Body of pancreas (tissue), 4 donors: Measurements from ENCODE around the gene POLN. TPM values are rescaled to one million over a fixed set of nuclear protein-coding genes. Genes with fewer than 3 reads are reported as not detected.

Source experiments
- ATAC-seq: fragments of 150-250 bp; one replicate; pipeline ENCODE4 v1.9.1; 2016
- DNase-seq, 4 donors: peaks; one replicate each; pipeline ENCODE4 v3.0.0-alpha.2; 2019
- H3K27ac ChIP-seq, 4 donors: fragments of 200-600 bp; sonication (generic); 1 replicate in 3 of 4; 2 replicates in 1 of 4; pipeline versions ENCODE4 v1.5.1 to v1.6.1; 2016 to 2019; ENCODE audit warnings: mild to moderate bottlenecking in 1 of 4, mixed read lengths in 1 of 4, moderate library complexity in 1 of 4
- H3K27me3 ChIP-seq, 2 donors: fragments of 200-600 bp; sonication (generic); one replicate each; pipeline ENCODE4 v1.6.0; 2016; ENCODE audit warnings: mild to moderate bottlenecking in 1 of 2
- H3K36me3 ChIP-seq, 2 donors: fragments of 200-600 bp; sonication (generic); replicated peaks in 1 of 2; 2 replicates each; pipeline ENCODE4 v1.5.1; 2016; ENCODE audit warnings: low read depth in 2 of 2; ENCODE audit not compliant: insufficient read depth in 1 of 2
- H3K4me1 ChIP-seq: fragments of 200-600 bp; sonication (generic); one replicate; pipeline ENCODE4 v1.6.0; 2016
- H3K4me3 ChIP-seq, 2 donors: fragments of 200-600 bp; sonication (generic); 1 replicate in 1 of 2; 2 replicates in 1 of 2; pipeline ENCODE4 v1.5.1; 2016 to 2019
- H3K9me3 ChIP-seq, 3 donors: fragments of 200-600 bp; sonication (generic); 1 replicate in 2 of 3; 2 replicates in 1 of 3; pipeline ENCODE4 v1.5.1; 2016
- POLR2A ChIP-seq, 3 donors: fragments of 450-650 bp; IDR thresholded peaks; one replicate each; pipeline ENCODE4 v1.6.1; 2016; ENCODE audit warnings: antibody characterized with exemption in 3 of 3, mild to moderate bottlenecking in 2 of 3
- WGBS, 2 donors: methylation state at CpG; one replicate each; pipeline ENCODE4 v1.1.5; 2017; 5-methylcytosine and 5-hydroxymethylcytosine counted together
- intact Hi-C: fragments of 100-400 bp; cut with DNase I; formaldehyde crosslinking; loops from one replicate; pipeline ENCODE4 v1.15.1; 2023
- total RNA-seq, 2 donors: library from RNA; depleted of rRNA; stranded (reverse); fragments of >200 nt; gene quantifications; one replicate each; pipeline ENCODE4 v1.1.0, GENCODE V29; 2016
- TF ChIP-seq, protein P1 (sequence below), 7 experiments: fragments of 450-650 bp in 4 of 7; fragments of 200-600 bp in 3 of 7; sonication (generic) in 3 of 7; IDR thresholded peaks; one replicate each; pipeline ENCODE4 v1.5.1; 2016 to 2019; ENCODE audit warnings: antibody characterized with exemption in 7 of 7

Gene POLN
- total RNA-seq, 2 donors from 2014 or later, result 4.9 to 5.9 TPM

DNA sequence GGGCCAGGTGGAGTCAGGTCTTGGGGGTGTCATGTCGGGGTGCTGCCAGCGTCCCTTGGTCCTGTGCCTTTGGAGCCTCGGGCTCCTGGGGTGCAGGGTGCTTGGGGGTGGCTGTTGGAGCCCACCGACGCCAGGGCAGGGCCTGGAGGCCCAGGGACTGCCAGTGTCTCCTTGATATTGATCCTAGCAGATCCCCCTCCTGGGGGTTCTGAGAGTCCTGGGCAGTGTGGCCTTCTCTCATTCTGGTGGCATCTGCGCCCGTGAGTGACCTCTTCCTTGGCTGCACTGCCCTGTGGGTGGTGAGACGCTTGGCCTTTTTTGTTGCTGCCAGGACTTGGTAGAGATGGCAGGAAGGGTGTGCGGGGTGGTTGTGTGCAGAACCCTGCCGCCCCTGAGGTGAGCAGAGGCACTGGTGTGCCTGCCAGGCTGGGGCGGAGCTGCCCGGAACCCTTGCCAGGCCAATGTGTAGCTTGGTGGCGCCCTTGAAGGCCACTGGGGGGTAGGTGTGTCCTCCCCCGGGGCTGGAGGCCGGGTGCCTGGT, 175.8 kb downstream of the POLN start:
- ATAC-seq, result peak; percentile 9
- Histone ChIP-seq H3K4me3 (no peak overlapping the region), H3K9me3 (no peaks in the 10 kb centered on the region), H3K4me1 (peaks cover 23% of the 10 kb centered on the region), H3K27me3 (no peaks in the 10 kb centered on the region), H3K27ac (peak overlapping the region in 3 of 4 donors; percentile 16 to 62 (median 48)), H3K36me3 (no peaks in the 10 kb centered on the region)
- 46 to 67% methylated on average over 11 to 15 of the region's 15 CpGs for WGBS, 2 donors
- TF ChIP-seq, protein P1, sequence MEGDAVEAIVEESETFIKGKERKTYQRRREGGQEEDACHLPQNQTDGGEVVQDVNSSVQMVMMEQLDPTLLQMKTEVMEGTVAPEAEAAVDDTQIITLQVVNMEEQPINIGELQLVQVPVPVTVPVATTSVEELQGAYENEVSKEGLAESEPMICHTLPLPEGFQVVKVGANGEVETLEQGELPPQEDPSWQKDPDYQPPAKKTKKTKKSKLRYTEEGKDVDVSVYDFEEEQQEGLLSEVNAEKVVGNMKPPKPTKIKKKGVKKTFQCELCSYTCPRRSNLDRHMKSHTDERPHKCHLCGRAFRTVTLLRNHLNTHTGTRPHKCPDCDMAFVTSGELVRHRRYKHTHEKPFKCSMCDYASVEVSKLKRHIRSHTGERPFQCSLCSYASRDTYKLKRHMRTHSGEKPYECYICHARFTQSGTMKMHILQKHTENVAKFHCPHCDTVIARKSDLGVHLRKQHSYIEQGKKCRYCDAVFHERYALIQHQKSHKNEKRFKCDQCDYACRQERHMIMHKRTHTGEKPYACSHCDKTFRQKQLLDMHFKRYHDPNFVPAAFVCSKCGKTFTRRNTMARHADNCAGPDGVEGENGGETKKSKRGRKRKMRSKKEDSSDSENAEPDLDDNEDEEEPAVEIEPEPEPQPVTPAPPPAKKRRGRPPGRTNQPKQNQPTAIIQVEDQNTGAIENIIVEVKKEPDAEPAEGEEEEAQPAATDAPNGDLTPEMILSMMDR (IDR thresholded peaks at IDR 0.05), result no peak
- TF ChIP-seq POLR2A (IDR thresholded peaks at IDR 0.05), result no peak
- intact Hi-C loops, result no loop called here
- no peak for DNase-seq

DNA sequence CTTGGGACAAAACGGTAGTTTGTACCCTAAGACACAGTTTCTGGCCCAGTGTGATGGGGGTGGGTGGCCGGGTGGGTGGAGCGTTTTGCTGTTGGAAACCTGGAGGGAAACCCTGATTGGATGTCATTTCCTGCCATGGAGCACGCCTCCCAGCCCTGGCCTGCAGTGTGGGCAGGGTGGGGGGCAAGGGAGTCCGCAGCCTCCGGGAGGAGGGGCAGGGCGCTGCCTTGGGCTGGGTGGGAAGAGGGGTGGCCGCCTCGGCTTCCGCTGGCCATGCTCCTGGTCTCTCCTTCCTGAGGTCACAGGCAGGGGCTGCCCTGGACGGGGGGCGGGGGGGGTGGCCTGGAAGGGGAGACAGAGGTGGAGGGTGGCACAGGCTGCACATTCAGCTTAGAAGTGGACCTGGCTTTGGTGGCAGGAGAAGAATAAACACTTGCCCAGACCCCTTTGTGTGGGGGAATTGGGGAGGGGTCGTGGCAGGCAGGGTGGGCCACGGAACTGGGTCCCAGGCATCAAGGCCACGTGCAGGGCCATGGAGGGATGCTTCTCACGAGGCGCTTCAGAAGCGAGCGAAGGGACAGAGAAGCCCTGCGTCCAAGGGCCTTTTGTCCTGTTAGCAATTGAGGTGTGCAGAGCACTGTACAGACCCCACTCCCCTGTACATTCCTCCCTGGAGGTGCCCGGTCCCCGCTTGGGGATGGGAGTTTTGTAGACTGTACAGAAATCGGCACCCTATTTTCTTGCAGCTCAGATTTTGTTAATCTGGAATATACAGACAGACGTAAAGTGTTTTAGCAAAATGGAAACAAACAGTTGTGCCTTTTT, 176.6 kb downstream of the POLN start:
- Histone ChIP-seq H3K27ac (peak overlapping the region in 2 of 4 donors; percentile 48 to 62), H3K36me3 (no peaks in the 10 kb centered on the region), H3K9me3 (no peaks in the 10 kb centered on the region), H3K4me3 (no peak overlapping the region), H3K4me1 (peaks cover 26% of the 10 kb centered on the region), H3K27me3 (no peaks in the 10 kb centered on the region)
- intact Hi-C loops, result no loop called here
- no peak for ATAC-seq
- WGBS, 2 donors, result 70 to 76% methylated on average over 15 to 23 of the region's 24 CpGs
- TF ChIP-seq, protein P1 (IDR thresholded peaks at IDR 0.05), result no peak
- no peak for TF ChIP-seq POLR2A (IDR thresholded peaks at IDR 0.05)
- DNase-seq, result no peak

DNA sequence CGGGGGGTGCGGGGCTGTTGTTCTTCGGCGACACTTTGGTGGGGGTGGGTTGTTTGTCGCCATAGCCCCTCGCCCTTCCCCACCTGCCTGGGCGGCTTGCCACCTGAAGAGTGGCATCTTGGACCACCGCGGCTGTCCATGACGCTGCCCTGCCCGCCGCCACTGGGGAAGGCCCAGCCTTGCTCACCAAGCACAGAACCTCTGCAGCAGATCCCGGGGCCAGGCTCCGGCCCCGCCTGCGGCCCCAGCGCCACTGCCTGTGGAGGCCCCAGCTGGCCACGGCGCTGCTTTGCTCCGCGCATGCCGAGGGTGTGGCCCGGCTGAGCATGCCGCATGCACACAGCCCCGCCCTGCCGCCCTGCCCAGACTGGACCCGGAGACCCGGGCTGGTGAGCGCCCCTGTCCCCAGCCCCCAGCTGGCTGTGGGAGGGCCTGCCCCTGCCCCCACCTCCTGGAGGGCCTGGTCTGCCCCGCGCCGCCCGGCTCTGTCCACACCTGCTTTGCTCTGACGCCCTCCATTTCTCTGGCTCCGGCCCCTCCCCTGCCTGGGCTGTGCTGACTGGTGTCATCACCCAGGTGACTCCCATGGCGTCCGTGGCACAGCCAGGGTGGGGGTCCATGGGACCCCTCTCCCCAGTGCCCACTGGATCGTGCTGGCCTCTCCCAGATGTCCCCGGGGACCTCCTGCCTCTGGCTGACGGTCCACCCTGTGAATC, 177.5 kb downstream of the POLN start:
- intact Hi-C loops, result no loop called here
- no peak for DNase-seq
- no peaks in the 10 kb centered on the region for H3K36me3 ChIP-seq
- H3K4me1 ChIP-seq, result peaks cover 26% of the 10 kb centered on the region
- no peak for TF ChIP-seq POLR2A (IDR thresholded peaks at IDR 0.05)
- TF ChIP-seq, protein P1 (IDR thresholded peaks at IDR 0.05), result no peak
- 86 to 94% methylated on average over 11 to 36 of the region's 40 CpGs for WGBS, 2 donors
- H3K9me3 ChIP-seq, result no peaks in the 10 kb centered on the region
- no peak overlapping the region for H3K4me3 ChIP-seq
- H3K27ac ChIP-seq, result no peak overlapping the region
- H3K27me3 ChIP-seq, result no peaks in the 10 kb centered on the region
- ATAC-seq, result no peak

DNA sequence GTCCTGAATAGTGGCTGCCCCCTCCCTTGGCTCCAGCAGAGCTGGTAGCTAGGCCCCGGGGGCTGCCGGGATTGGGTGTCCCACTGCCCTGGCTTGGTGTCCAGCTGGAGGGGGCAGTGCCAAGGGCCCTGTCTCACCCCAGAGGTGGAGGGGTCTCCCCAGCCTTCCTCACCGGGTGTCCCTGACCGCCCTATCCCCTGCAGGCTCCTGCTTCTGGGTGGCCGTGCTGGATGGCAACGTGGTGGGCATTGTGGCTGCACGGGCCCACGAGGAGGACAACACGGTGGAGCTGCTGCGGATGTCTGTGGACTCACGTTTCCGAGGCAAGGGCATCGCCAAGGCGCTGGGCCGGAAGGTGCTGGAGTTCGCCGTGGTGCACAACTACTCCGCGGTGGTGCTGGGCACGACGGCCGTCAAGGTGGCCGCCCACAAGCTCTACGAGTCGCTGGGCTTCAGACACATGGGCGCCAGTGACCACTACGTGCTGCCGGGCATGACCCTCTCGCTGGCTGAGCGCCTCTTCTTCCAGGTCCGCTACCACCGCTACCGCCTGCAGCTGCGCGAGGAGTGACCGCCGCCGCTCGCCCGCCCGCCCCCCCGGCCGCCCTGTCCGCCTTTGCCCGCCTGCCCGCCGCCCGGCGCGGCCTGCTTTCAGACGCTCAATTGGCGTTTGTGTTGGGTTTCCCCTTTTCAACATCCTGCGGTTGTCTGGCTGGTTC, 178.2 kb downstream of the POLN start:
- Histone ChIP-seq H3K4me3 (no peak overlapping the region), H3K27ac (no peak overlapping the region), H3K27me3 (no peaks in the 10 kb centered on the region), H3K36me3 (no peaks in the 10 kb centered on the region), H3K9me3 (no peaks in the 10 kb centered on the region), H3K4me1 (peaks cover 26% of the 10 kb centered on the region)
- ATAC-seq (no peak), DNase-seq (no peak)
- WGBS, 2 donors, result 96% methylated on average over 5 to 40 of the region's 53 CpGs
- TF ChIP-seq, protein P1 (IDR thresholded peaks at IDR 0.05), result no peak
- TF ChIP-seq POLR2A (IDR thresholded peaks at IDR 0.05), result no peak
- intact Hi-C loops, result no loop called here
